ENCODE measurements around the gene RPUSD3.

DNA sequence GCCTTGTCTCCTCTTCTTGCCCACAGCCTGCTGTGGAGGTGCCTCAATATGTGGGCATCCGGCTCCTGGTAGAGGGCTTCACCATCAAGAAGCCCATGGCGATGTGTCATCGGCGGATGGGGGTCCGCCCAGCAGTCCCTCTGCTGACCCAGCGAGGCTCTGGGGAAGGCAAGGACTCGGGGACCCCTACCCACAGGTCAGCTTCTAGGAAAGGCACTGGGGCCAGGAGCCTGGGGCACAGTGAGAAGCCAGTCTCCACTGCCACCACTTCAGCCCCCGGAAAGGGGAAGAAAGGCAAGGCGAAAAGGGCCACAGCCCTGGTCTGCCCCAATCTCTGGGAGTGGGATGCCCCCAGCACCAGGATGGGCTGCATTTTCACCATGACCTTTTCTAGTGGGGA is 10.7 kb downstream of the RPUSD3 start:
- TF ChIP-seq POLR2A (IDR thresholded peaks at IDR 0.05; ENCODE audit: low read depth) = no peak
- TF ChIP-seq, protein P1, sequence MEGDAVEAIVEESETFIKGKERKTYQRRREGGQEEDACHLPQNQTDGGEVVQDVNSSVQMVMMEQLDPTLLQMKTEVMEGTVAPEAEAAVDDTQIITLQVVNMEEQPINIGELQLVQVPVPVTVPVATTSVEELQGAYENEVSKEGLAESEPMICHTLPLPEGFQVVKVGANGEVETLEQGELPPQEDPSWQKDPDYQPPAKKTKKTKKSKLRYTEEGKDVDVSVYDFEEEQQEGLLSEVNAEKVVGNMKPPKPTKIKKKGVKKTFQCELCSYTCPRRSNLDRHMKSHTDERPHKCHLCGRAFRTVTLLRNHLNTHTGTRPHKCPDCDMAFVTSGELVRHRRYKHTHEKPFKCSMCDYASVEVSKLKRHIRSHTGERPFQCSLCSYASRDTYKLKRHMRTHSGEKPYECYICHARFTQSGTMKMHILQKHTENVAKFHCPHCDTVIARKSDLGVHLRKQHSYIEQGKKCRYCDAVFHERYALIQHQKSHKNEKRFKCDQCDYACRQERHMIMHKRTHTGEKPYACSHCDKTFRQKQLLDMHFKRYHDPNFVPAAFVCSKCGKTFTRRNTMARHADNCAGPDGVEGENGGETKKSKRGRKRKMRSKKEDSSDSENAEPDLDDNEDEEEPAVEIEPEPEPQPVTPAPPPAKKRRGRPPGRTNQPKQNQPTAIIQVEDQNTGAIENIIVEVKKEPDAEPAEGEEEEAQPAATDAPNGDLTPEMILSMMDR (IDR thresholded peaks at IDR 0.05) = no peak
